Stromal cell of bone marrow (primary cell): ENCODE results near the gene SARDH.
"Not testable (repeated sequence)": the region's sequence is repeated elsewhere in the genome, so short reads cannot be mapped to it uniquely, and the experiment has no call there.

Source experiments
- DNase-seq: peaks from one replicate; pipeline ENCODE4 v3.0.0-alpha.2; 2012; ENCODE audit warnings: low read depth

Gene SARDH

GRCh38 chr9:133684936-133685361, 53.2 kb downstream of the SARDH start:
- no peak for DNase-seq

GRCh38 chr9:133684121-133684935, 53.8 kb downstream of the SARDH start:
- no peak for DNase-seq

- DNase-seq, result no peak
Observed at GRCh38 chr9:133683586-133684120, 54.5 kb downstream of the SARDH start.

GRCh38 chr9:133682818-133683585, 55.1 kb downstream of the SARDH start:
- DNase-seq, result no peak

GRCh38 chr9:133681658-133682306, 56.4 kb downstream of the SARDH start:
- no peak for DNase-seq

- no peak for DNase-seq
Observed at GRCh38 chr9:133680976-133681657, 57.0 kb downstream of the SARDH start.

- DNase-seq, result no peak
Observed at GRCh38 chr9:133680250-133680975, 57.7 kb downstream of the SARDH start.

- DNase-seq, result no peak
Observed at GRCh38 chr9:133679466-133680061, 58.6 kb downstream of the SARDH start.

- DNase-seq, result no peak
Observed at GRCh38 chr9:133679056-133679455, 59.1 kb downstream of the SARDH start.

GRCh38 chr9:133677126-133678010, 60.8 kb downstream of the SARDH start:
- no peak for DNase-seq

- no peak for DNase-seq
Observed at GRCh38 chr9:133676450-133676849, 61.7 kb downstream of the SARDH start.

GRCh38 chr9:133675796-133676195, 62.4 kb downstream of the SARDH start:
- DNase-seq, result not testable (repeated sequence)

- DNase-seq, result no peak
Observed at GRCh38 chr9:133674091-133674490, 64.1 kb downstream of the SARDH start.

GRCh38 chr9:133673258-133673655, 64.9 kb downstream of the SARDH start:
- DNase-seq, result no peak

- DNase-seq, result no peak
Observed at GRCh38 chr9:133672503-133673257, 65.5 kb downstream of the SARDH start.

GRCh38 chr9:133671371-133671770, 66.8 kb downstream of the SARDH start:
- DNase-seq, result no peak

- DNase-seq, result no peak
Observed at GRCh38 chr9:133670466-133670865, 67.7 kb downstream of the SARDH start.

- DNase-seq, result no peak
Observed at GRCh38 chr9:133669182-133669801, 68.9 kb downstream of the SARDH start.
